NOMO-1 treated with dmso at 0.1 percent for 144 hours (cell line): ENCODE measurements around the gene FKBP5.
A peak's percentile ranks its signal among the peaks of the same experiment; 100 is the strongest.

Experiments
- DNase-seq: peaks from one replicate; lab custom pipeline; 2025; ENCODE audit not compliant: unreplicated experiment; lab: John Stamatoyannopoulos, UW

Gene FKBP5

GRCh38 chr6:35665573-35665972 lies 23.1 kb downstream of the FKBP5 start:
- no peak for DNase-seq

DNA sequence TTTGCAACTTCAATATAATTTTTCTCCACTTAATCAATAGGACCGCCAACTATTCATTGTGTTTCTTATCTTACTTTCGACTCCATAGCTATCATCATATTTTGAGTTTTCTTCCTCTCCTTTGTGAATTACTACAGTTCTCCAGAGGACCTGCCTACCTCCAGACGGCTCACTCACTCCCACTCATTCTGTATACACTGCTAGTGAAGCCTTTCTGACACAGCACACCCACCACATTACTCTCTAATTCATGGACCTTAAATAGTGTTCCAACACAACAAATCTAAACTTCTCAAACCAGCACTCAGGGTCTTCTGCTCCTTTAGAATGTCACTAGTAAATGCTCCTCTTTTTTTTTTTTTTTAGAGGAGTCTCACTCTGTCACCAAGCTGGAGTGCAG lies 23.8 kb downstream of the FKBP5 start:
- no peak for DNase-seq

DNA sequence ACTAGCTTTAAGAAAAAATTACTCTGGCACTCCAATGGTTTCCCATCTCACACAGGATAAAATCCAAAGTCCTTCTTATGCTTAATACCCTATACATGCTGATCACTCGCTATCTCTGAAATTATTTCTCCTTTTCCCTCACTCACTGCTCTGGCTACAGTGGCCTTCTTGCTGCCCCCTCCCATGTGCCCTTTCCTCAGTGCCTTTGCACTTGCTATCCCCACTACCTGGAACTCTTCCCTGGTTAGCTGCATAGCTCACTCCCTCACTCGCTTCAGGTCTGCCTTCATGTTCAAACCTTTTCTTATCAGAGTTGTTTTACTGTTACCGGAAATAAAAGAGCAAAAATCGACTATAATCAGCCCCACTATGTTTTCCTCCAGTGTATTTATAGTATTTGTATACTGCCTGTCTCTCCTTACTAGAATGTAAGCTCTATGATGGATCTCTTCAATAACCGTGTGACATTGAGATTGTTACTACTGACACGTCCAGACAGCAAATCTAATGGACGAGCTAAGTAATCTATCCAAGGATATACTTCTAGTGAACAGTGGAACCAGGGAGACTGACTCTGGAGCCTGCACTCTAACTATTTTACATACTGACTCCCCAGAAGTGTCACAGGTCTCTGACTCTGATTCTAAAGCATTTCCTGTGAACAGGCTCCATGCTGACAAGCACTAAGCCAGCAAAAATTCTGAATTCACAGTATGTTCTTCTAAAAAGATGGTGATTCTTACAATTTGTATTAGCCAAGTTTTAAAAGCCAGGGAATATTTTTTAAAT lies 25.1 kb downstream of the FKBP5 start:
- no peak for DNase-seq

DNA sequence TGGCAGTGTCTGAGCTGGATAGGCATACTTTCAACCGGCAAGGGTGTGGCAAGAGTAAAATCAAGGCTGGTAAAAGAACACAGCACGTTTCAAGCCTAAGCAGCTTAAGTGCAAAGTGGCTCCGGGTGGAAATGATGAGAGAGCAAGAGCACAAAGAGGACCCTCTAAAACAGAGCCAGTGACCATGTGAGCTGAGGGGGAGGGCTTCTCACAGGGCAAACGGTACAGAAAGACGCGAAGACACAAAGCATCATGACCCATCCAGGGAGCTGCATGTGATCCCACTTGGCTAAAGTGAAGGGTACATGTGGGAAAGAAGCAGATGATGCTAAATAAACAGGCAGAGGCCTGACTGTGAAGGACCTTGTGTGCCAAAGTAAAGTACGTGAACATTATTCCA lies 25.7 kb downstream of the FKBP5 start:
- no peak for DNase-seq

DNA sequence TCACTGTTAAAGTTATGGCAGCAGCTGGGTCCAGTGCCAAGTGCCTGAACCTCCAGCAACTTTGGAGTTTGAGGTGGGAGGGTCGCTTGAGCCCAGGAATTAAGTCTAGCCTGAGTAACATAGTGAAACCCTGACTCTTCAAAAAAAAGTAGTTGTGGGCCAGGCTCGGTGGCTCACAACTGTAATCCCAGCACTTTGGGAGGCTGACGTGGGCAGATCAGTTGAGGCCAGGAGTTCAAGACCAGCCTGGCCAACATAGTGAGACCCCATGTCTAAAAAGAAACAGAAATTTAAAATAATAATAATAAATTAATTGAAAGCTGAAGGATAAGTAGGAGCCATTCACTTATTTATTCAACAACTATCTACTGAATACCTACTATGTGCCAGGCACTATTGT lies 33.8 kb downstream of the FKBP5 start:
- DNase-seq = no peak

- no peak for DNase-seq
Observed at GRCh38 chr6:35651244-35651643, 37.5 kb downstream of the FKBP5 start.

- DNase-seq = no peak
Observed at GRCh38 chr6:35650015-35650414, 38.7 kb downstream of the FKBP5 start.

GRCh38 chr6:35648203-35648602 lies 40.5 kb downstream of the FKBP5 start:
- DNase-seq = no peak

- DNase-seq = no peak
Observed at GRCh38 chr6:35647400-35647799, 41.3 kb downstream of the FKBP5 start.

GRCh38 chr6:35643162-35643535 lies 45.6 kb downstream of the FKBP5 start:
- no peak for DNase-seq

DNA sequence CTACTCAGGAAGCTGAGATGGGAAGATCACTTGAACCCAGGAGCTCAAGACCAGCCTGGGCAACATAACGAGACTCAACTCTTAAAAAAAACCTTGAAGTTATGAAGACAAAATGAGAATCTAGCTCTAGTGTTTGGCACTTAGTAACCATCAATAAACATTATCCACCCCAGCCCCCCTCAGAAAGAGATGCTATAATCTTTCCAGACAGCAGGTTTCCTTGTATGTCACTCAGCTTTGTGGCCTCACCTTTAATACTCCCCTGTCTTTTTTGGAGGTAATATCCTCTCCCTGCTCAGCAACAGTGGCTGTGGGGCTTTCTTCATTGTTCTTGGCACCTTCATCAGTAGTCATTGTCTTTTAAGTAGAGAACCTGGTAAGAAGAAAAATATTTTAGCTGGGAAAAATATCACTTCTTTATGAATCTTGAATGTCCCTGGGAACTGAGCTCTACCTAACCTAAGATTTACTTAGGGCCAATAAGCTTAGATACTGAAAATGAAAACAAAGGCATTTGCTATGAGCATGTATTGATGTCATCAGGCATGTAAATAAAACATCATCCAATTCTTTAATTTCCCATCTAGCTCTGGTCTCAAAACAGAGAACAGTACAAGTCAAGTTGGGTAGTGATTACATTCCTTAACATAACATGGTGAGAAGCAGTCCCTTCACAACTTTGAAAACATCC lies 46.1 kb downstream of the FKBP5 start:
- DNase-seq = no peak

DNA sequence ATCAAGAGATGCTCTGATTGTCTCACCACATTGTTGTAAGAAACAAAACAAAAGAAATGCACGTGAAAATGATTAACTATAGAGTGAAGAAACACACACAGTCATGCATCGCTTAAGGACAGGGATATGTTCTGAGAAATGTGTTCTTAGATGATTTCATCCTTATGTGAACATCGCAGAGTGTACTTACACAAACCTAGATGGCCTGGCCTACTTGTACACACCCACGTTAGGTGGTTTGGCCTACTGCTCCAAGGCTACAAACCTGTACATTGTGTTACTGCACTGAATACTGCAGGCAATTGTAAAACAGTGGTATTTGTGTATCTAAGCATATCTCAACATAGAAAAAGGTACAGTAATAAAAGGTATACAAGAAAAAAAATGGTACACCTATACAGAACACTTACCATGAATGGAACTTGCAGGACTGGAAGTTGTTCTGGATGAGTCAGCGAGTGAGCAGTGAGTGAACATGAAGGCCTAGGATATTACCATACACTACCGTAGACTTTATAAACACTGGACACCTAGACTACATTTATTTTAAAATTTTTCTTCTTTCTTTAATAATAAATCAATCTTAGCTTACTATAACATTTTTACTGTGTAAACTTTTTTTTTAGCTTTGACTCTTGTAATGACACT lies 48.6 kb downstream of the FKBP5 start:
- no peak for DNase-seq

DNA sequence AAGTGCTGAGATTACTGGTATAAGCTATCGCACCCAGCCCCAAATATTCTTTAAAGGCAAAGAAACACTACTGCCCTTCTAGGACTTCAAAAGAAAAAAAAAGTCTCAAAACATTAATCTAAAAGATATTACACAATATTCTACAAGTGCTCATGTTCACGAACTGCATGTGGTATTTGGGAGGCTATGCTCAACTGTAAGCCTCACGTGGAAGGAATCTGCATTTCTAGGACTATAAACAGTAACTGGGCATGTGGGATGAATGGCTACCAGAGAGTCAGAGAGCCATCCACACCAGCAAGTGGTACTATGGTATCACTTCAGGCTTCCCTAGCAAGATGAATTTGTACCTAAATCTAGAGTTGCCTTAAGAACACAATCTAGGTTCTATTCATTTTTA lies 50.0 kb downstream of the FKBP5 start:
- no peak for DNase-seq

DNA sequence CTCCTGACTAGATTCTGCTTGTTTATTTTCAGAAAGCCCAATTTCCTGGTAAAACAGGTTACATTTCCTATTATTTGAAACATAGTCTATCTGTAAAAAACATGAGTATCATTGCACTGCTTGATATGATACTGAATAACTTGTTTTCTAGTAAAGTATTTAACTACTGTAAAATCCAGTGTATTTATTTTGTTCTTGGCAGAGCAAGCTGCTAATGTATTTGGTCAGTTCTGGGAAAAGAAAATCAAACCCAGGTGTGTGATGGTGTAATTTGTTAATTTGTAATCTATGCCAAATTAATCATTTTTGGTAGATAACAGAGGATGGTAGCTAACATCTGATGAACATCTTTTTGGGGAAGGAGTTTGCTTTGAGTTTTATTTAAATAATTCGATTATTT lies 50.8 kb downstream of the FKBP5 start:
- DNase-seq = no peak

DNA sequence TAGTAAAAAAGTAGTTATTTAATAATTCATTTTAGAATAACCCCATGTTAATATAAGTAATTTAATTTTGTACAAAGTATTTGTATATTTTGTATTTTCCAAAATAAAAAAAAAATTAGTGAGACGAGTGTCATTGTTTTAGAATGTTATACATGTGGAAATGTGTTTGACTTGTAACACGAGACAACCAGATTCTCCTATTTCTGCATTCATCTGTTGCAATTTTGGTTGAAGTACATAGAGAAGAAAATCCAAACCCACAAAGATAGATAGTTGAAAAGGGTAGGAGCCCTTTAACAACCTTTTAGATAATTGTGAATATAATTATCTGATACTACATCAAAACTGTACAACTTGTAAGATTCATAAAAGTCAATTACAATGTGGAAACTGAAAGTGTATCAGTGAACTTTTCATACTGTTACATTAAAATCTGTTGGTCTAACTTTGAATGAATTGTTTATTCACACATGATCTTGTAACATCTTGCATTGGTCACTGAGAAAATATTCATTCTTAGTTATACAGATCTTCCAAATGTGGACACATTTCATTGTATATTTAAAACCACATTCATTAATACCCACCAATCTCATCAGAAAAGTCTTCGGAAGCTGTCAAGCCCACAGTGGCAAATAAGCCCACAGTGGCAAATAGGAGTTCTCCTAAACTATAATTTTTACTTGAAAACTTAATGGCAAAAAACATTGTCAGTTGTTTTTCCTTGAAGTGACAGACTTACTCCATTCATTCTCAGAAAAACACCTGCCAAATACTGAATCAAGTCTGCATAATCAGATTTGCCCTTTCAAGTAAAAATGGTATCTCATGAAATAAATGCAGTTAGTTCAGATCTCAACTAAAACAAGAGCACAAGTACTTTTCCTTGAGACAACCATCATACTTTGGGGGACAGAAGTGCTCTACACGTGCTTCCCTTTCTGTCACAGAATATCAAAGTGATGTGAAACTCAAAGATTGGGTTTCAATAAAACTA lies 52.8 kb downstream of the FKBP5 start:
- no peak for DNase-seq

GRCh38 chr6:35634316-35634715 lies 54.4 kb downstream of the FKBP5 start:
- DNase-seq = no peak

DNA sequence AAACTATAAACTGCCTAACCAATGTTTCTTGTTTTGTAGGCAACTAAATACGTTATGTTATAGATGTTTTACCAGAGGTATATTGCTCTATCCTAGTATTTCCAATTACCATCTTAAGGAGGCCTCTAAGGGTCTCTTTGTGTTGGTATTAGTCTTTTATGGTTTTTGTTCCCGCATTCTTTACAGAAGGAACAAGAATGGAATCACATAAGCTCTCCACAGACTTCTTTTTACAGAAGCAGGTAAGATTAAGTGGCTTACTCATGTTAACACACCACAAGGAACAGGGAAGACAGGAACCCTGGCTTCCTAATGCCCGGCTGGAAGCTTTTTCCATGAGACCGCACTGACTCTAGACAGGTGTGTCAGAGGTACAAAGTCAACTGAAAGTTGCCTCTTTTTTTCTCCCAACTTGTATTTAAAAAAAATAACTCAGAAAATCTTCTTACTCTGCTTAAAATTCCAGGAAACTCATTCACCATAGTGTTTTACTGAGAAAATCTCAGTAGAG lies 55.1 kb downstream of the FKBP5 start:
- no peak for DNase-seq

GRCh38 chr6:35629876-35630378 lies 58.8 kb downstream of the FKBP5 start:
- no peak for DNase-seq

DNA sequence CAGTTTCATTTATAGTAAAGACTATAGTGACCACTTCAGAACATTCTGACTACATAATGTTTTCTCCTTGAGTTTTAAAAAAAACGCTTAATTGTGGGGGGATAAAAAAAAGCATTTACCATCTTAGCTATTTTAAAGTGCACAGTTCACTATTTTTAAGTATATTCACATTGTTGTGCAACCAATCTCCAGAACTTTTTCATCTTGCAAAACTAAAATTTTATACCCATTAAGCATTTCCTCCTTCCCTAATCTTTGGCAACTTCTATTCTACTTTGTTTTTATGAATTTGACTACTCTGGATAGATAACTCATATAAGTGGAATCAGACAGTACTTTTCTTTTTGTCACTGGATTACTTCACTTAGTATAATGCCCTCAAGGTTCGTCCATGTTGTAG lies 62.3 kb downstream of the FKBP5 start:
- DNase-seq = peak; percentile 4

DNA sequence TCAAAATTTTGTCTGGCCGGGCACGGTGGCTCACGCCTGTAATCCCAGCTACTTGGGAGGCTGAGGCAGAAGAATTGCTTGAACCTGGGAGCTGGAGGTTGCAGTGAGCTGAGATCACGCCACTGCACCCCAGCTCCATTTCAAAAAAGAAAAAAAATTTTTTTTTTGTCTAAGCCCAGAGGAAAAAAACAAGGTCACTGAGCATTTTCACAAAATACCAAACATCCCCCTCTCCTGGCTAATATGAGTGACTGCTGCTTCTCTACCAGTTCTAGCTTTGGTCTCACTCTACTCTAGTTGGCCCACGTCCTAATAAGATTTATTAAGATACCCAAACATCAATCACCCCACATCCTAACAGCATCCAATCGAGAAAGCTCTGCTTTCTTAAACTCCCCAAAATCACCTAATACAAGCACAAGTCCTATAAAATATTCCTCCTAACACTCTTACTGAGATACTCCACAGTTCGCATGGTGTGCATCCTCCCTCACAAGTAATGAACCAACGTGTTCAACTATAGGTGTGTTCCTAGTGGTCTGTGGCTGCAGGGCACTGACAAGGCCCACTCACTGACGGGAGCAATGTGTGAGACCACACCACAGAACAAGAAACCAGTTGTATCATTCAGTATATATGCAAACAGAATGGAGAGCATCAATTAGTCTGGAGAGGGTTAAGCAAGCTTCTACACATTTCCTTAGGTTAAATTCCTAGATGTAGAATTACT lies 64.2 kb downstream of the FKBP5 start:
- DNase-seq = no peak
